Measurements from ENCODE around the gene DDX4. TPM values are rescaled to one million over a fixed set of nuclear protein-coding genes. Genes with fewer than 3 reads are reported as not detected.

Gene DDX4
- total RNA-seq, 1 experiment from 2014 or later: not detected

DNA sequence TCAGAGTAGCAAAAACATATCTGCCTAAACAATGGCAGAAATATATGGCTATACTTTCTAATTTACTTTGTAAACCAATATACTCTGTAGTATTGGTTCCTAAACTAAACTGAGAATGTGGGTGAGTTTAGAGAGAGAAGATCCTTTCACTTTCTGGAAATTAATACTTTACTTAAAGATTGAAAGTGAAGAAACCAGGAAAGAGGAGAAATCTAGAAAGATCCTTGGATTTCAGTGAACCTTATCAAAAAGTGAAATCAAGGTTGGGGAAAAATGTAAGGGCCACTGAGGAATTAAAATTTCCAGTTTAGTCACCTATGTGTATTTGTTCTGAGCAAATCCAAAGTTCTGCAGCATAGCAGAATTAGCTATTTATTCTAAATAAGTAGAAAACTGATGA, 31.6 kb upstream of the DDX4 start:
- Histone ChIP-seq H3K9me3 (ENCODE audit: control insufficient read depth in 1 of 2, insufficient read depth in 1 of 2, low read depth in 1 of 2, low read length in 2 of 2) (no peaks in the 10 kb centered on the region), H3K36me3 (ENCODE audit: control insufficient read depth in 1 of 2, insufficient read depth in 2 of 2, low read length in 2 of 2) (no peaks in the 10 kb centered on the region), H3K79me2 (ENCODE audit: insufficient read depth, low read length) (no peaks in the 10 kb centered on the region), H3K27ac (ENCODE audit: low read depth, low read length) (no peak overlapping the region), H3K4me3 (replicated peaks in 1 of 2; ENCODE audit: low read depth in 1 of 2, low read length in 2 of 2) (no peak overlapping the region), H3K9ac (ENCODE audit: low read length) (no peak overlapping the region), H3K9me2 (ENCODE audit: insufficient read depth) (no peaks in the 10 kb centered on the region), H3K4me2 (ENCODE audit: low read length) (no peak overlapping the region), H4K20me1 (ENCODE audit: insufficient read depth) (no peaks in the 10 kb centered on the region), H3K27me3 (ENCODE audit: insufficient read depth, low read length) (no peaks in the 10 kb centered on the region), H3K4me1 (ENCODE audit: control insufficient read depth in 1 of 2, insufficient read depth in 2 of 2, low read length in 2 of 2) (peaks cover 0 to 2% of the 10 kb centered on the region in 2 experiments; a peak in 1 of 4 replicates), H2AFZ (ENCODE audit: low read depth, low read length, poor library complexity, severe bottlenecking) (no peak overlapping the region)
- no TSS peak for BruUV-seq (replicated peaks)
- TF ChIP-seq, protein P1, sequence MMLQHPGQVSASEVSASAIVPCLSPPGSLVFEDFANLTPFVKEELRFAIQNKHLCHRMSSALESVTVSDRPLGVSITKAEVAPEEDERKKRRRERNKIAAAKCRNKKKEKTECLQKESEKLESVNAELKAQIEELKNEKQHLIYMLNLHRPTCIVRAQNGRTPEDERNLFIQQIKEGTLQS (IDR thresholded peaks at IDR 0.05): no peak
- no peak for TF ChIP-seq YY1 (IDR thresholded peaks at IDR 0.05; ENCODE audit: extremely low read depth, insufficient replicate concordance, low read depth, low read length)
- TF ChIP-seq POLR2A (IDR thresholded peaks at IDR 0.05; ENCODE audit: borderline replicate concordance, extremely low read depth, insufficient read depth, insufficient read length): no peak
- TF ChIP-seq, protein P2, sequence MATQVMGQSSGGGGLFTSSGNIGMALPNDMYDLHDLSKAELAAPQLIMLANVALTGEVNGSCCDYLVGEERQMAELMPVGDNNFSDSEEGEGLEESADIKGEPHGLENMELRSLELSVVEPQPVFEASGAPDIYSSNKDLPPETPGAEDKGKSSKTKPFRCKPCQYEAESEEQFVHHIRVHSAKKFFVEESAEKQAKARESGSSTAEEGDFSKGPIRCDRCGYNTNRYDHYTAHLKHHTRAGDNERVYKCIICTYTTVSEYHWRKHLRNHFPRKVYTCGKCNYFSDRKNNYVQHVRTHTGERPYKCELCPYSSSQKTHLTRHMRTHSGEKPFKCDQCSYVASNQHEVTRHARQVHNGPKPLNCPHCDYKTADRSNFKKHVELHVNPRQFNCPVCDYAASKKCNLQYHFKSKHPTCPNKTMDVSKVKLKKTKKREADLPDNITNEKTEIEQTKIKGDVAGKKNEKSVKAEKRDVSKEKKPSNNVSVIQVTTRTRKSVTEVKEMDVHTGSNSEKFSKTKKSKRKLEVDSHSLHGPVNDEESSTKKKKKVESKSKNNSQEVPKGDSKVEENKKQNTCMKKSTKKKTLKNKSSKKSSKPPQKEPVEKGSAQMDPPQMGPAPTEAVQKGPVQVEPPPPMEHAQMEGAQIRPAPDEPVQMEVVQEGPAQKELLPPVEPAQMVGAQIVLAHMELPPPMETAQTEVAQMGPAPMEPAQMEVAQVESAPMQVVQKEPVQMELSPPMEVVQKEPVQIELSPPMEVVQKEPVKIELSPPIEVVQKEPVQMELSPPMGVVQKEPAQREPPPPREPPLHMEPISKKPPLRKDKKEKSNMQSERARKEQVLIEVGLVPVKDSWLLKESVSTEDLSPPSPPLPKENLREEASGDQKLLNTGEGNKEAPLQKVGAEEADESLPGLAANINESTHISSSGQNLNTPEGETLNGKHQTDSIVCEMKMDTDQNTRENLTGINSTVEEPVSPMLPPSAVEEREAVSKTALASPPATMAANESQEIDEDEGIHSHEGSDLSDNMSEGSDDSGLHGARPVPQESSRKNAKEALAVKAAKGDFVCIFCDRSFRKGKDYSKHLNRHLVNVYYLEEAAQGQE (IDR thresholded peaks at IDR 0.05; ENCODE audit: low read depth): no peak
- TF ChIP-seq, protein P3, sequence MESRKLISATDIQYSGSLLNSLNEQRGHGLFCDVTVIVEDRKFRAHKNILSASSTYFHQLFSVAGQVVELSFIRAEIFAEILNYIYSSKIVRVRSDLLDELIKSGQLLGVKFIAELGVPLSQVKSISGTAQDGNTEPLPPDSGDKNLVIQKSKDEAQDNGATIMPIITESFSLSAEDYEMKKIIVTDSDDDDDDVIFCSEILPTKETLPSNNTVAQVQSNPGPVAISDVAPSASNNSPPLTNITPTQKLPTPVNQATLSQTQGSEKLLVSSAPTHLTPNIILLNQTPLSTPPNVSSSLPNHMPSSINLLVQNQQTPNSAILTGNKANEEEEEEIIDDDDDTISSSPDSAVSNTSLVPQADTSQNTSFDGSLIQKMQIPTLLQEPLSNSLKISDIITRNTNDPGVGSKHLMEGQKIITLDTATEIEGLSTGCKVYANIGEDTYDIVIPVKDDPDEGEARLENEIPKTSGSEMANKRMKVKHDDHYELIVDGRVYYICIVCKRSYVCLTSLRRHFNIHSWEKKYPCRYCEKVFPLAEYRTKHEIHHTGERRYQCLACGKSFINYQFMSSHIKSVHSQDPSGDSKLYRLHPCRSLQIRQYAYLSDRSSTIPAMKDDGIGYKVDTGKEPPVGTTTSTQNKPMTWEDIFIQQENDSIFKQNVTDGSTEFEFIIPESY (IDR thresholded peaks at IDR 0.05; ENCODE audit: extremely low read depth, insufficient replicate concordance, low read length): no peak
- TF ChIP-seq SRF (IDR thresholded peaks at IDR 0.05; ENCODE audit: low read depth): no peak
- TF ChIP-seq RAD21 (IDR thresholded peaks at IDR 0.05; ENCODE audit: low read depth): no peak
- no peak for TF ChIP-seq SIN3A (IDR thresholded peaks at IDR 0.05; ENCODE audit: low read depth)
- TF ChIP-seq, protein P4, sequence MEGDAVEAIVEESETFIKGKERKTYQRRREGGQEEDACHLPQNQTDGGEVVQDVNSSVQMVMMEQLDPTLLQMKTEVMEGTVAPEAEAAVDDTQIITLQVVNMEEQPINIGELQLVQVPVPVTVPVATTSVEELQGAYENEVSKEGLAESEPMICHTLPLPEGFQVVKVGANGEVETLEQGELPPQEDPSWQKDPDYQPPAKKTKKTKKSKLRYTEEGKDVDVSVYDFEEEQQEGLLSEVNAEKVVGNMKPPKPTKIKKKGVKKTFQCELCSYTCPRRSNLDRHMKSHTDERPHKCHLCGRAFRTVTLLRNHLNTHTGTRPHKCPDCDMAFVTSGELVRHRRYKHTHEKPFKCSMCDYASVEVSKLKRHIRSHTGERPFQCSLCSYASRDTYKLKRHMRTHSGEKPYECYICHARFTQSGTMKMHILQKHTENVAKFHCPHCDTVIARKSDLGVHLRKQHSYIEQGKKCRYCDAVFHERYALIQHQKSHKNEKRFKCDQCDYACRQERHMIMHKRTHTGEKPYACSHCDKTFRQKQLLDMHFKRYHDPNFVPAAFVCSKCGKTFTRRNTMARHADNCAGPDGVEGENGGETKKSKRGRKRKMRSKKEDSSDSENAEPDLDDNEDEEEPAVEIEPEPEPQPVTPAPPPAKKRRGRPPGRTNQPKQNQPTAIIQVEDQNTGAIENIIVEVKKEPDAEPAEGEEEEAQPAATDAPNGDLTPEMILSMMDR (IDR thresholded peaks at IDR 0.05 in 2 of 3, conservative IDR thresholded peaks at IDR 0.05 in 1 of 3; ENCODE audit: borderline replicate concordance in 1 of 3, insufficient read depth in 1 of 3, low read depth in 2 of 3, low read length in 2 of 3): no peak
- no peak for TF ChIP-seq POLR2AphosphoS5 (IDR thresholded peaks at IDR 0.05; ENCODE audit: low read depth, low read length)
- no peak for TF ChIP-seq JUND (IDR thresholded peaks at IDR 0.05)
- TF ChIP-seq, protein P5, sequence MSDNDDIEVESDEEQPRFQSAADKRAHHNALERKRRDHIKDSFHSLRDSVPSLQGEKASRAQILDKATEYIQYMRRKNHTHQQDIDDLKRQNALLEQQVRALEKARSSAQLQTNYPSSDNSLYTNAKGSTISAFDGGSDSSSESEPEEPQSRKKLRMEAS (IDR thresholded peaks at IDR 0.05): no peak
- TF ChIP-seq CBX3 (IDR thresholded peaks at IDR 0.05; ENCODE audit: low read depth): no peak
- TF ChIP-seq TCF7L2 (IDR thresholded peaks at IDR 0.05; ENCODE audit: borderline replicate concordance, extremely low read depth, insufficient read depth, insufficient read length): no peak
- RAD21 ChIA-PET (ENCODE audit: low non-redundant PET in 1 of 2, low total read pairs in 2 of 2, uncharacterized antibody in 2 of 2, unreplicated experiment in 2 of 2): no interaction called here
- CTCF ChIA-PET: no interaction called here
- POLR2A ChIA-PET: no interaction called here
- ATAC-seq: no peak
- DNase-seq (ENCODE audit: low read depth, low spot score): no peak
- intact Hi-C loops (cut with micrococcal nuclease): no loop called here

All from HCT116 (cell line).